Ishikawa (cell line): ENCODE data around the gene SNRK.

Experiments used
- CREB1 ChIP-seq: IDR thresholded peaks from 2 replicates; pipeline ENCODE4 v1.6.1; 2012; ENCODE audit warnings: low read depth
- EP300 ChIP-seq: IDR thresholded peaks from 2 replicates; pipeline ENCODE4 v1.6.1; 2012; ENCODE audit warnings: borderline replicate concordance
- RAD21 ChIP-seq: IDR thresholded peaks from 2 replicates; pipeline ENCODE4 v1.6.1; 2012; ENCODE audit warnings: low read depth
- REST ChIP-seq: IDR thresholded peaks from 2 replicates; pipeline ENCODE4 v1.6.1; 2012; ENCODE audit warnings: low read depth, mild to moderate bottlenecking
- TCF12 ChIP-seq: IDR thresholded peaks from 2 replicates; pipeline ENCODE4 v1.6.1; 2012; ENCODE audit warnings: low read depth
- ZBTB7A ChIP-seq: IDR thresholded peaks from 2 replicates; pipeline ENCODE4 v1.6.1; 2012; ENCODE audit warnings: low read depth

- TF ChIP-seq RAD21: no peak
- no peak for TF ChIP-seq EP300
- TF ChIP-seq ZBTB7A: no peak
- no peak for TF ChIP-seq CREB1
- TF ChIP-seq REST: no peak
- TF ChIP-seq TCF12: no peak
These were observed 56.8 kb downstream of the SNRK start for GRCh38 chr3:43343185-43343584.
